Glomerular endothelial cell (primary cell): Measurements from ENCODE around the gene NEURL1. TPM values are rescaled to one million over a fixed set of nuclear protein-coding genes. Genes with fewer than 3 reads are reported as not detected.
"Not testable (repeated sequence)": the region's sequence is repeated elsewhere in the genome, so short reads cannot be mapped to it uniquely, and the experiment has no call there.

ENCODE experiments used
- DNase-seq: peaks from one replicate; pipeline ENCODE4 v3.0.0-alpha.2; 2011; ENCODE audit warnings: low read depth, low spot score; ENCODE audit errors: extremely low read depth
- total RNA-seq: library from RNA; depleted of rRNA; stranded (reverse); fragments of >200 nt; gene quantifications from 2 replicates; pipeline ENCODE4 v1.2.3, GENCODE V29; 2015

The NEURL1 gene
- total RNA-seq, 1 donor from 2014 or later: 0.47 TPM

DNA sequence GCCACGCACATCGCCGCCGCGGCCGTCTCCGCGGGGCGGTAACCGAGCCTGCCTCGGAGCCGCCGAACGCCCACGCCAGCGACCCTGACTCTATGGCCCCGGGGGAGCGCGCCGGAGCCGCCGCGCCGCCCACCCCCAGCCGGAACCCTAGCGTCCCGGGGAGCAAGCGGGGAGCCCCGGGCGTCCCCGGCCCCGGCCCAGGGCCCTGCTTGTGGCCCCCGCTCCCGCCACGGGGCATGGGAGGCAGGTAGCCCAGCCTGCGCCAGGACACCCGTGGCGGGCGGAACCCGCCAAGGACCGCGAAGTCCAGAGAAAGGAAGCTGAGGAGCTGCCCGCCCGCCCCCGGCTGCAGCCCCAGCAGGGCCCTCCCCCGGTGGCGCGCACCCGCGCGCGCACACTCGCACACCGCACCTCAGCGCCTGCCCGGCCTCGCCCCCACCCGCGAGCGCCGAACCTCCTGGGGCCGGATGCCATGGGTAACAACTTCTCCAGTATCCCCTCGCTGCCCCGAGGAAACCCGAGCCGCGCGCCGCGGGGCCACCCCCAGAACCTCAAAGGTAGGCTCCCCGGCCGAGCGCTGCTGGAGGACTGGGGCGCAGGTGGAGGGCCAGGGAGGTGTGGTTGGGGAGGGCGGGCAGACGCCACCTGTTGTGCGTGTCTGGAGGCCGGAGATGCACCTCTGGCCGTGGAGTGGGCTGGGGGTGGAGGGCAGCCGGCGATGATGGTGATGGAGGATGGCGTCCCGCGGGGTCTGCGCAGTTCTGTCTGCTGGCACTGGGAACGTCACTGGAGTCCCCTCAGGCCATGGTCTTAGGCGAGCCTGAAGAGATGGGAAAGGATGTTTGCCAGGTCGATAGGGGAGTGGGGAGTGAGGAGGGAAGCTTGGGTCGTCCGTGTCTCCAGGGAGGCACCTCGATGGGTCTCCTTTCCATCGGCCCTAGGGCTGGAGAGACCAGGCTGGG, 692 bp downstream of the NEURL1 start:
- DNase-seq: no peak

GRCh38 chr10:103495321-103495720, 1.8 kb downstream of the NEURL1 start:
- no peak for DNase-seq

GRCh38 chr10:103497161-103497915, 3.8 kb downstream of the NEURL1 start:
- no peak for DNase-seq

GRCh38 chr10:103498936-103499638, 5.6 kb downstream of the NEURL1 start:
- DNase-seq: no peak

DNA sequence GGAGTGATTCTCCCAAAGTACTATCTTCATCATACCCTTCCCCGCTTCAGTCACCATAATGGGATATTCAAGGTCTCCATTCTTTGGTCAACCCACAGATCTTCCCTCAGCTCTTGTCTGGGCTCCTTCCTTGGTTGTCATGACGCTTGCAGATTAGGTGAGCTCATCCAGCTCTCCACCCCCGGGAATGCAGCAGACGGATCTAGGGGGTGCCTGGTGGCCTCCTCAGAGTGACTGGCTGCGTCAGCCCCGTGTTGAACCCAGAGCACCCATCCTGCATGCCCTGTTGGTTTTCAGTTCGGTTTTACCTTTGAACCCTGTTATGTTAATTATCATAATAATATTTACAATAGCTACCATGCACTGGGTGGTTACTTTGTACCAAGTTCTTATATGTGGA, 6.4 kb downstream of the NEURL1 start:
- DNase-seq: no peak

DNA sequence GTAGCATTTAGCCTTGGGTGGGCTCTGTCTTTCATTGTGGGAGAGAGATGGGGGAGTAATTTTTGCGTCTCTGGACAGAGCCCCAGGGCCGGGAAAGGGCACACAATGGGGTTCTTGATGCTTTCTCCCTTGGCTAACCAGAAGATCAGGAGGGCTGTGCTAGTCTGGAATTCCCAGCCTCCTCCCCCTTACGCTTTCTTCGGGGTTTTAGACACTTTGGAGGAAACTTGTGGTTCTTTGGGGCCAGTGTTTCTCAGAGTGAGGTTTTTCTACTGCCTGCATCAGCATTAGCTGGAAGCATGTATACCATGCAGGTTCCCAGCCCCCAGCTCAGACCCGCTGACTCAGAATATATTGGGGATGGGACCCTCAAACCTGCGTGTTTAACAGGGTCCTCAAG, 7.0 kb downstream of the NEURL1 start:
- no peak for DNase-seq

GRCh38 chr10:103501186-103501585, 7.7 kb downstream of the NEURL1 start:
- no peak for DNase-seq

GRCh38 chr10:103502849-103503660, 9.6 kb downstream of the NEURL1 start:
- no peak for DNase-seq

DNA sequence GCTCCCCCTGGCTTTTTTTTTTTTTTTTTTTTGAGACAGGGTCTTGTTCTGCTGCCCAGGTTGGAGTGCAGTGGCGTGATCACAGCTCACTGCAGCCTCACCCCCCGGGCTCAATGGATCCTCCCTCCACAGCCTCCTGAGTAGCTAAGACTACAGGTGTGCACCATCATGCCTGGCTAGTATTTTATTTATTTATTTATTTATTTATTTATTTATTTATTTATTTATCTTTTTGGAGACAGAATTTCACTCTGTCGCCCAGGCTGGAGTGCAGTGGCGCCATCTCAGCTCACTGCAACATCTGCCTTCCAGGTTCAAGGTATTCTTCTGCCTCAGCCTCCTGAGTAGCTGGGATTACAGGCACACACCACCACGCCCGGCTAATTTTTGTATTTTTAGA, 10.3 kb downstream of the NEURL1 start:
- not testable (repeated sequence) for DNase-seq

GRCh38 chr10:103504181-103504783, 10.8 kb downstream of the NEURL1 start:
- DNase-seq: no peak

GRCh38 chr10:103506061-103506460, 12.6 kb downstream of the NEURL1 start:
- DNase-seq: no peak

DNA sequence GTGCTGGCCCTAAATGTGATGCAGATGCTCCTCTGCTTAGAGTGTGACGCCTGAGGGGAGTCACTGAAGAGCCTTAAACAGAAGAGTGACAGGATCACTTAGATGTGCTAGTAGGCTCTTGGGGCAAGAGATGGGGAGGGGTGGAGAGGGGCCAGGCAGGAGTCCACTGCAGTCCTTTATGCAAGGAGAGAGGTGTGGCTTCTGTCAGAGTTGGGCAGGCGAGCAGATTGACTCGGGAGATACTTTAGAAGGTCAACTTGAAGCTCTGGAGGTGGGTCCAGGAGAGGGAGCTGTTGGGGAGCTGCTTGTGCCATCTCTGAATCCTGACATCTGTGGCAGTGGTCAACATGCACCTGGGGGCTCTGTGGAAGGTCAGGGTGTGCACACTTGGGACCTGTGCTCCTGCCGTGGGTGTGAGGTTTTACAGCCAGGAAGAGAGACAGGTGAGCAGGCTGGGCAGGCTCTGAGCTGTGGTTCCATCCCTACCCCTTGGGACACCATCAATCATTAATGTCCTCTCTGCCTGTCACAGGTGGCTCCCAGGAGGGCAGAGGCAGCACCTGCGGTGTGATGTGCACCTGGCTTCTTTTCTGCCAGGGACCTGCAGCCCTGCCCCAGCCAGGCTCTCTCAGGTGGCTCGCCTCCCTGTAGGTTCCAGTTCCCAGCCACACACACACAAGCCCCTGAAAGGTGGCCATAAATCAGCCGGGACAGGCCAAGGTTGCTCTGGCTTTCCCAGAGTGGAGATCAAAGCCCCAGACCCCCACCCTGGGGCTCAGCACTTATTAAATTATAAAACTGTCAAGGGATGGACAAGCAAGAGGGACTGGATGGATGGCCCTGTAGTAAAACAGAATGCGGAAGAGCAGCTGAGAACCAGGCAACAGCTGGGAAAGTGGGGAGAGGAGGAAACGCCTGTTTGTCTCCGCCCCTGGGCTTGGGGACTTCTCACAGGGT, 14.0 kb downstream of the NEURL1 start:
- no peak for DNase-seq

- DNase-seq: no peak
Measured at GRCh38 chr10:103510046-103510685, 16.7 kb downstream of the NEURL1 start.

DNA sequence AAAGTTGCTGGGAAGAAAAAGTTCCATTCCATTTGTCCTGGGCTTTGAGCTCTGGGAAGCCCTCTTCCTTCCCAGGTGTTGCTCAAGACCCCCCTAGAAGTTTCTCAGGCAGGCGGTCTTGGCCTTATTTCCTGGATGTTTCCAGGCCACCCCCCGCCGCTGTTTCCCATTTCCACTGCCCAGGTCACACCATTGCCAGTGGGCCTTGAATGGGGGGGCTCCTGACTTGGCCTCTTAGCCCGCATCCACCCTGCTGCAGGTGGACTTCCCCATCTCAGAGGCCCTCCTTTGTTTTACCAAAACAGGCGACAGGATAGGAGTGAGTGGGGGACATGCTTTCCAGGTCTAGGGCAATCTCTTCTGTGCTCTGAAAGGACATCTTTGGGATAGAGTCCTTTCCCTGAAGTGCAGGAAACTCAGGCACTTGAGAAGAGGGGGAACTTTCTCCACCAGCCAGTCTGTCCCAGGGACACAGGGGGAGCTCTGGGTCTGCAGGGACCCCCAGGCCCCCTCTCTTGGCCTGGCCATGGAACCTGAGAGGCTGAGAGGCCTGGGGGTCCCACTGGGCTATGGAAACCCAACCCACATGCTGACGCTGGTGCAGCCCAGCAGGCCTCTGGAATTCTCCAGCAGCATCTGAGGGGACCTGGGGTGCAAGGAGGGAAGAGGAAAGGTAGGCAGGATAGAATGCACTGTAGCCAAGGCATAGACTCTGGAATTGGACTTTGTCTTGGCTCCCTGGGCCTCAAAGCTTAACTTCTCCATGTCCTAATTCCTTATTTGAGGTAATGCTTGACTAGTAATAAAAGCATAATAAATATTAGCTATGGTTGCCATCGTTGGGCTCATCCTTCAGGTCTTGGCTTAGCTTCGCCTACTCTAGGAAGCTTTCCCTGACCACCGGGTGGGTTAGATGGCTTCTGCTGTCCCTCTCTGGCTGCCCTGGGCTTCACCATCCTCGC, 17.6 kb downstream of the NEURL1 start:
- DNase-seq: no peak

GRCh38 chr10:103512166-103512565, 18.7 kb downstream of the NEURL1 start:
- no peak for DNase-seq

DNA sequence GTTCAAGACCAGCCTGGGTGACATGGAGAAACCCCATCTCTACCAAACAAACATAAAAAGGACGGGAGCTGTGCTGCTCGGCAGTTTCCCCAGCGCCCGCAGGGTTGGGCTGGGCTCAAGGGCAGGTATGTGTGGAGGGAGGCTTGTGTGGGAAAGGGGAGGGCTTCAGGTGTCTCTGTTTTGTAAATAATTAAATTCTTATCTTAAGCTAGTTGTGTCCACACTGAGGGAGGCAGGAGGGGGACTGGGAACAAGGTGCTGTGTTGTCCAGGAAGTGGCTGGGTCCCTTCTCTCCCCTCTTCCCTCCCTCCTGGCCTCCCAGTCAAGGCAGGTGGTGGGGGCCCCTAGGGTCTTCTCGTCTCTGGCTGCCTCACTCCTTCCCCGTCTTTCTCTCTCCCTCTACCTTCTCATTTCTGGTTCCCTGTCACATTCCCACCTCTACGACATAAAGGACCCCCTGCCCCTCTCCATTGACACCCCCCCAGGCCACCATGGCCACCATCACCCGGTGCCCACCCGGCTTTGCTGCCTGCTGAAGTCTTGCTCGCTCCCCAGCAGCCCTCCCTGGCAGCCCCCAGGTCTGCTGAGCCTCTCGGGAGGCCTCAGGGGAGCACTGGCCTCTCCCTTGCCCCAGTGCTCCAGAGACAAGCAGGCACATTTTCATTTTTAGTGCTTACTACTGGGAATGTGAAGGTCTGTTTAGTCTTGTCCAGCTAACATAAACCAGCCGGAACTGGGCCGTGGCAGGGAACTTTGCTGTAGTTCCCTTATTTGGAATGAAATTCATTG, 19.3 kb downstream of the NEURL1 start:
- no peak for DNase-seq
